CD4-positive, alpha-beta memory T cell (primary cell): ENCODE measurements around the gene LZTS2. TPM values are rescaled to one million over a fixed set of nuclear protein-coding genes. Genes with fewer than 3 reads are reported as not detected.

Experiments used
- CTCF ChIA-PET: fragments of 350-600 bp; sonication (Branson Sonifier 250); formaldehyde crosslinking; loops from one replicate; lab custom pipeline; 2021; ENCODE audit warnings: inconsistent platforms; ENCODE audit not compliant: partially characterized antibody; lab: Charles Lee
- POLR2A ChIA-PET: fragments of 350-600 bp; sonication (Branson Sonifier 250); formaldehyde crosslinking; loops from one replicate; lab custom pipeline; 2021; ENCODE audit not compliant: partially characterized antibody; lab: Charles Lee
- DNase-seq, 5 donors: peaks; one replicate each; pipeline versions ENCODE4 v3.0.0 to v3.0.0-alpha.2; 2020 to 2022; ENCODE audit warnings: mixed read lengths in 1 of 5
- H3K27ac ChIP-seq: one replicate; pipeline ENCODE4 v1.7.0; 2013; ENCODE audit warnings: low read depth, low read length
- H3K27me3 ChIP-seq: 2 replicates; pipeline ENCODE4 v1.7.0; 2013; ENCODE audit warnings: mild to moderate bottlenecking, low read length, moderate library complexity; ENCODE audit not compliant: insufficient read depth
- H3K36me3 ChIP-seq: 2 replicates; pipeline ENCODE4 v1.7.0; 2013; ENCODE audit warnings: mild to moderate bottlenecking, low read length, moderate library complexity; ENCODE audit not compliant: insufficient read depth
- H3K4me1 ChIP-seq: 2 replicates; pipeline ENCODE4 v1.7.0; 2013; ENCODE audit warnings: mild to moderate bottlenecking, low read length, moderate library complexity; ENCODE audit not compliant: insufficient read depth
- H3K4me3 ChIP-seq, 2 donors: one replicate each; pipeline ENCODE4 v1.7.0; 2013; ENCODE audit warnings: low read length in 2 of 2, mild to moderate bottlenecking in 1 of 2
- H3K9me3 ChIP-seq, 2 donors: one replicate each; pipeline ENCODE4 v1.7.0; 2013; ENCODE audit warnings: low read length in 2 of 2, control low read depth in 1 of 2; ENCODE audit not compliant: control insufficient read depth in 1 of 2
- H3K27ac Mint-ChIP-seq, 7 donors: one replicate each; pipeline ENCODE4 v1.8.0; 2020 to 2021; ENCODE audit warnings: mixed read lengths in 7 of 7, mild to moderate bottlenecking in 6 of 7, inconsistent platforms in 3 of 7, moderate library complexity in 3 of 7
- H3K27me3 Mint-ChIP-seq, 2 donors: one replicate each; pipeline ENCODE4 v1.8.0; 2020 to 2021; ENCODE audit warnings: mixed read lengths in 2 of 2
- H3K36me3 Mint-ChIP-seq, 2 donors: one replicate each; pipeline ENCODE4 v1.8.0; 2020 to 2021; ENCODE audit warnings: mixed read lengths in 2 of 2, inconsistent platforms in 1 of 2, mild to moderate bottlenecking in 1 of 2
- H3K4me1 Mint-ChIP-seq, 4 donors: one replicate each; pipeline ENCODE4 v1.8.0; 2020 to 2021; ENCODE audit warnings: mixed read lengths in 4 of 4, mild to moderate bottlenecking in 1 of 4
- H3K4me3 Mint-ChIP-seq, 8 donors: one replicate each; pipeline ENCODE4 v1.8.0; 2020 to 2021; ENCODE audit warnings: mixed read lengths in 8 of 8, mild to moderate bottlenecking in 7 of 8, moderate library complexity in 6 of 8, inconsistent platforms in 3 of 8
- H3K9me3 Mint-ChIP-seq, 8 donors: one replicate each; pipeline ENCODE4 v1.8.0; 2020 to 2021; ENCODE audit warnings: mixed read lengths in 8 of 8, mild to moderate bottlenecking in 5 of 8, inconsistent platforms in 3 of 8, moderate library complexity in 1 of 8
- intact Hi-C: fragments of 100-400 bp; cut with micrococcal nuclease; formaldehyde crosslinking; loops from one replicate; pipeline ENCODE4 v1.15.1; 2023
- polyA plus RNA-seq, 2 donors: library from polyadenylated mRNA; unstranded; fragments of 300-500 nt; fragmentation: Illumina TruSeq; gene quantifications; one replicate each; pipeline ENCODE4 v1.2.3, GENCODE V29; 2021
- total RNA-seq, 2 experiments: library from RNA; stranded (reverse); gene quantifications; one replicate each; pipeline ENCODE4 v1.2.3, GENCODE V29; 2021

Gene LZTS2
- total and polyA plus RNA-seq, 4 experiments from 2014 or later: 8.4 to 33.9 (median 26.6) TPM

DNA sequence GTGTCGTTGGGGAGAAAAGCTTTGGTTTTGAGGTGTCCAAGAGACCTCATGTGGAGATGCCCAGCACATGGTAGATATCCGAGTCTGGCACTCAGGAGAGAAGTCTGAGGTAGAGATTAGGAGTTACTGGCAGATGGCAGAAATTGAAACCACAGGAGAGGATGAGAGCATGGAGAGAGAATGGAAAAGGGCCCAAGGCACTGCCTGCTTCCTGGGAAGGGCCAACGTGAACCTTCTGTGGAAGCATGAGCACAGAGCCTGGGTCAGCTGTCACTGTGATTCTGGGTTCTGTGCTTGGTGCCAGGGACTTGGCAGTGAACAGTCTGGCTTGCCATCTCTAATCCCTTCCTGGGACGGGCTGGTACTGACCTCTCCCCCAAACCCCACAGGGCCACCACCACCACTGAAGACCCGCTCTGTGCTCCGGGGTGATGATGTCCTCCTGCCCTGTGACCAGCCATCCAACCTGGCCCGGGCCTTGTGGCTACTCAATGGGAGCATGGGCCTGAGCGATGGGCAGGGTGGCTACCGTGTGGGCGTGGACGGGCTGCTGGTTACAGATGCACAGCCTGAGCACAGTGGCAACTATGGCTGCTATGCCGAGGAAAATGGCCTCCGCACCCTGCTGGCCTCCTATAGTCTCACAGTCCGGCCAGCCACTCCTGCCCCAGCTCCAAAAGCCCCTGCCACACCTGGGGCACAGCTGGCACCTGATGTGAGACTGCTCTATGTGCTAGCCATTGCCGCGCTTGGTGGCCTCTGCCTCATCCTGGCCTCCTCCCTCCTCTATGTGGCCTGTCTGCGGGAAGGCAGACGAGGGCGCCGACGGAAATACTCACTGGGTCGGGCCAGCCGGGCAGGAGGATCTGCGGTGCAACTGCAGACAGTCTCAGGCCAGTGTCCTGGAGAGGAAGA lies 16.4 kb upstream of the LZTS2 start:
- intact Hi-C loops: no loop called here
- no peaks in the 10 kb centered on the region for H3K27me3 Mint-ChIP-seq
- peak overlapping the region in 2 of 8 donors; percentile 25 to 59 for H3K4me3 Mint-ChIP-seq
- H3K27ac ChIP-seq: no peak overlapping the region
- ChIA-PET POLR2A (no interaction called here), CTCF (no interaction called here)
- H3K36me3 Mint-ChIP-seq: peaks cover 21 to 58% of the 10 kb centered on the region in 2 donors
- H3K4me1 ChIP-seq: peaks cover 18% of the 10 kb centered on the region
- H3K27me3 ChIP-seq: no peaks in the 10 kb centered on the region
- H3K9me3 Mint-ChIP-seq: no peaks in the 10 kb centered on the region
- DNase-seq: no peak
- H3K4me1 Mint-ChIP-seq: peaks cover 8 to 30% (median 25%) of the 10 kb centered on the region in 4 donors
- no peaks in the 10 kb centered on the region for H3K9me3 ChIP-seq
- peaks cover 7% of the 10 kb centered on the region for H3K36me3 ChIP-seq
- H3K27ac Mint-ChIP-seq: peak overlapping the region in 1 of 7 donors; percentile 4
- no peak overlapping the region for H3K4me3 ChIP-seq

DNA sequence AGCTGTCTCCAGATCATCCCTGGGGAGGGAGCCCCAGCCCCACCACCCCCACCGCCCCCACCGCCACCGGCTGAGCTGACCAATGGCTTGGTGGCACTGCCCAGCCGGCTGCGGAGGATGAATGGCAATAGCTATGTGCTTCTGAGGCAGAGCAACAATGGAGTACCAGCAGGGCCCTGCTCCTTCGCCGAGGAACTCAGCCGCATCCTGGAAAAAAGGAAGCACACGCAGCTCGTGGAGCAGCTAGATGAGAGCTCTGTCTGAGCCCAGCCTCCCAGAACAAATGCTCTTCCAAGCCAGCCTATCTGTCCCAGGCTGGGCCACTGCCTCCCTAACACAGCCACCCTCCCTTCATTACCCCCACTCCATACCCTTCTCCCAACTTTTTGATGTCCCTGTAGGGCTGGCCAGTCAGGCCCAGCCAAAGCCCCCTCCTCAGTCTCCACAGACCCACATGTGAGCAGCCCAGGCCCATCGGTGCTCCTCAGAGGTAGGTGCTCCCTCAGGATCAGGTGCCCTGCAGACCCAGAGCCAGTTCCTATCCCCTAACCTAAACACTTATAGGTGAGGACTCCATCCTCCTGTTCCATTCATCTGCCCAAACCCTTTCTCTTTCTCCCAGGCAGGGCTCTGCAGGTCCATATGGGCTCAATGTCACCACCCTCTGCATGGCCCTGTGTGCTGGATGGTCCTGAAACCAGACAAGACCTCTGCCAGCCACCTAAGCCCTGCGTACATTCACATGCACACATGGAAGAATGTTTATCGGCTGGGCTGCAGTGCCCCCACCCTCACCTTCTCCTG lies 15.5 kb upstream of the LZTS2 start:
- Mint-ChIP-seq H3K4me3 (peak overlapping the region in 2 of 8 donors; percentile 21 to 69), H3K9me3 (no peaks in the 10 kb centered on the region), H3K27ac (peak overlapping the region in 1 of 7 donors; percentile 77), H3K27me3 (no peaks in the 10 kb centered on the region), H3K36me3 (peaks cover 21 to 52% of the 10 kb centered on the region in 2 donors), H3K4me1 (peaks cover 8 to 32% (median 25%) of the 10 kb centered on the region in 4 donors)
- CTCF ChIA-PET: interaction anchor here (1.7 kb wide), 1 partner anchor 67 kb away, joined by 5 read pairs; no protein-coding TSS in a partner anchor
- H3K4me1 ChIP-seq: peaks cover 25% of the 10 kb centered on the region
- no peak overlapping the region for H3K27ac ChIP-seq
- intact Hi-C loops: no loop called here
- H3K27me3 ChIP-seq: no peaks in the 10 kb centered on the region
- POLR2A ChIA-PET: interaction anchor here (6.4 kb wide), 1 partner anchor 14 kb away, joined by 84 read pairs; the partner anchor contains the start of gene LZTS2
- H3K36me3 ChIP-seq: peaks cover 7% of the 10 kb centered on the region
- DNase-seq: no peak
- H3K9me3 ChIP-seq: no peaks in the 10 kb centered on the region
- no peak overlapping the region for H3K4me3 ChIP-seq

- Histone ChIP-seq H3K9me3 (no peaks in the 10 kb centered on the region), H3K36me3 (peaks cover 13% of the 10 kb centered on the region), H3K4me1 (peaks cover 25% of the 10 kb centered on the region), H3K27me3 (no peaks in the 10 kb centered on the region), H3K27ac (no peak overlapping the region), H3K4me3 (no peak overlapping the region)
- H3K27ac Mint-ChIP-seq: no peak overlapping the region
- ChIA-PET CTCF (interaction anchor here (1.7 to 5.1 kb wide), 2 partner anchors 13 to 66 kb away, joined by 5 to 46 read pairs; no protein-coding TSS in a partner anchor), POLR2A (interaction anchor here (6.4 kb wide), 1 partner anchor 13 kb away, joined by 84 read pairs; the partner anchor contains the start of gene LZTS2)
- H3K4me3 Mint-ChIP-seq: peak overlapping the region in 1 of 8 donors; percentile 3
- peaks cover 11 to 39% (median 25%) of the 10 kb centered on the region in 4 donors for H3K4me1 Mint-ChIP-seq
- intact Hi-C loops: no loop called here
- no peak for DNase-seq
- peaks cover 21 to 51% of the 10 kb centered on the region in 2 donors for H3K36me3 Mint-ChIP-seq
- no peaks in the 10 kb centered on the region for H3K9me3 Mint-ChIP-seq
- no peaks in the 10 kb centered on the region for H3K27me3 Mint-ChIP-seq
Observed at GRCh38 chr10:100984672-100985177, 14.9 kb upstream of the LZTS2 start.

DNA sequence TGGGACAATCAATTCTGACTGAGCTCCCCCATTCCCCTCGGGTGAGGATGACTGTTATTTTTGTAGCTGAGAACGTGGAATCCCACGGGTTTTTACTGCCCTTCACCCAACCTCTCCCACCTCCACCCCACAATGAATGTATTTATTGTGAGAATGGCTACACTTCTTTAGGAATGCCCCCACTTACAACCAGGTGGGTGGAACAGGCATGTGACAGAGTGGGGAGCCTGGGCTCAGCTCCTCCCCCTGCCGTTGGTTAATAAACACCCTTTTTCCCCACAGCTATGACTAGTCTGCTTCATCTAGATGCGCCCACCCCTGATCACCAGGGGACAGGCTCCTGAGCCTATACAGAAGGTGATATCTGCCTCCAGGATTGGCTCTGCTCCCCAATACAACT lies 14.3 kb upstream of the LZTS2 start:
- no peaks in the 10 kb centered on the region for H3K27me3 Mint-ChIP-seq
- peaks cover 25% of the 10 kb centered on the region for H3K4me1 ChIP-seq
- no peaks in the 10 kb centered on the region for H3K9me3 Mint-ChIP-seq
- POLR2A ChIA-PET: interaction anchor here (6.4 kb wide), 1 partner anchor 13 kb away, joined by 84 read pairs; the partner anchor contains the start of gene LZTS2
- H3K27me3 ChIP-seq: no peaks in the 10 kb centered on the region
- H3K4me1 Mint-ChIP-seq: peaks cover 12 to 42% (median 26%) of the 10 kb centered on the region in 4 donors
- H3K4me3 Mint-ChIP-seq: peak overlapping the region in 6 of 8 donors; percentile 51 to 98 (median 92)
- intact Hi-C loops: no loop called here
- H3K9me3 ChIP-seq: no peaks in the 10 kb centered on the region
- CTCF ChIA-PET: interaction anchor here (1.0 to 5.1 kb wide), 3 partner anchors 12 to 65 kb away, joined by 3 to 46 read pairs (median 5); no protein-coding TSS in a partner anchor
- no peak overlapping the region for H3K4me3 ChIP-seq
- peaks cover 23 to 49% of the 10 kb centered on the region in 2 donors for H3K36me3 Mint-ChIP-seq
- H3K27ac Mint-ChIP-seq: peak overlapping the region in 2 of 7 donors; percentile 13 to 66
- DNase-seq: no peak
- H3K36me3 ChIP-seq: peaks cover 14% of the 10 kb centered on the region
- H3K27ac ChIP-seq: no peak overlapping the region

DNA sequence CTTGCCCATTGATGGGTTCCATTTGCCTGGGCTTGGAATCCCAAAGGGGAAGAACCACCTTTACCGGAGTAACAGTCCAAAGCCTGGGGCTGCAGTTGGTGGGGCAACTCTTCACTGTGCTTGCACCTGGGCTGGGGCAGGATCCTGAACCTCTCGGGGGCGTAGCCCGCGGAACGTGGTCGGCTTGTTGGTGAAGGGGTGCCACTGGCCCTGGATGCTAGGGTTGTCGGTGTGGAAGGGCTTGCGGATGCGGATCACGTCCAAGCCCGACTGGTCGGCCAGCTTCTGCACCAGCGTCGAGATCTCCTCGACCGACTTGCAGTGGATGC lies 13.0 kb upstream of the LZTS2 start:
- Histone ChIP-seq H3K4me1 (peaks cover 25% of the 10 kb centered on the region), H3K27ac (peak overlapping the region; percentile 71), H3K27me3 (no peaks in the 10 kb centered on the region), H3K9me3 (no peaks in the 10 kb centered on the region), H3K4me3 (peak overlapping the region; percentile 67 to 91), H3K36me3 (peaks cover 23% of the 10 kb centered on the region)
- H3K27me3 Mint-ChIP-seq: no peaks in the 10 kb centered on the region
- H3K4me1 Mint-ChIP-seq: peaks cover 16 to 44% (median 32%) of the 10 kb centered on the region in 4 donors
- intact Hi-C loops: loop anchor here (2.0 kb wide), 2 partner anchors 44 to 74 kb away; partner anchors contain the start of genes PDZD7, SFXN3 and SLF2
- H3K9me3 Mint-ChIP-seq: no peaks in the 10 kb centered on the region
- H3K27ac Mint-ChIP-seq: peak overlapping the region in 2 of 7 donors; percentile 91 to 97
- DNase-seq: no peak
- ChIA-PET CTCF (interaction anchor here (0.8 to 5.1 kb wide), 2 partner anchors 11 to 55 kb away, joined by 3 to 46 read pairs; no protein-coding TSS in a partner anchor), POLR2A (interaction anchor here (0.6 to 6.4 kb wide), 5 partner anchors 11 to 74 kb away, joined by 3 to 84 read pairs (median 7); partner anchors contain the start of genes LZTS2, PDZD7, SFXN3 and SLF2)
- peaks cover 33 to 49% of the 10 kb centered on the region in 2 donors for H3K36me3 Mint-ChIP-seq
- peak overlapping the region; percentile 85 to 98 (median 94) for H3K4me3 Mint-ChIP-seq

- ChIA-PET POLR2A (interaction anchor here (0.6 to 6.4 kb wide), 5 partner anchors 11 to 74 kb away, joined by 3 to 84 read pairs (median 7); partner anchors contain the start of genes LZTS2, PDZD7, SFXN3 and SLF2), CTCF (interaction anchor here (0.8 to 5.1 kb wide), 4 partner anchors 10 to 54 kb away, joined by 3 to 46 read pairs (median 5); partner anchors contain the start of genes PDZD7 and SFXN3)
- Mint-ChIP-seq H3K4me1 (peaks cover 16 to 44% (median 32%) of the 10 kb centered on the region in 4 donors), H3K27ac (peak within 1 kb of the TSS; percentile 41 to 97 (median 92)), H3K36me3 (peaks cover 30 to 47% of the 10 kb centered on the region in 2 donors), H3K4me3 (peak within 1 kb of the TSS; percentile 85 to 98 (median 94)), H3K9me3 (no peaks in the 10 kb centered on the region), H3K27me3 (no peaks in the 10 kb centered on the region)
- DNase-seq: peak; percentile 83 to 90 (median 86)
- intact Hi-C loops: loop anchor here (1.0 to 2.0 kb wide), 3 partner anchors 10 to 74 kb away; partner anchors contain the start of genes PDZD7, SFXN3 and SLF2
- H3K27me3 ChIP-seq: no peaks in the 10 kb centered on the region
- no peaks in the 10 kb centered on the region for H3K9me3 ChIP-seq
- H3K36me3 ChIP-seq: peaks cover 23% of the 10 kb centered on the region
- peak within 1 kb of the TSS; percentile 71 for H3K27ac ChIP-seq
- H3K4me1 ChIP-seq: peaks cover 25% of the 10 kb centered on the region
- peak within 1 kb of the TSS; percentile 67 to 91 for H3K4me3 ChIP-seq
Observed at GRCh38 chr10:100986952-100987684, 12.5 kb upstream of the LZTS2 start, which contains the start of the genes MRPL43 and TWNK. MRPL43 (minus strand) TSS chr10:100987497; CDS start chr10:100987443, 54 bp downstream. TWNK (plus strand) TSS chr10:100987543; CDS start chr10:100988211, 668 bp downstream.
